ENCODE data around the gene VWA5B2.

DNA sequence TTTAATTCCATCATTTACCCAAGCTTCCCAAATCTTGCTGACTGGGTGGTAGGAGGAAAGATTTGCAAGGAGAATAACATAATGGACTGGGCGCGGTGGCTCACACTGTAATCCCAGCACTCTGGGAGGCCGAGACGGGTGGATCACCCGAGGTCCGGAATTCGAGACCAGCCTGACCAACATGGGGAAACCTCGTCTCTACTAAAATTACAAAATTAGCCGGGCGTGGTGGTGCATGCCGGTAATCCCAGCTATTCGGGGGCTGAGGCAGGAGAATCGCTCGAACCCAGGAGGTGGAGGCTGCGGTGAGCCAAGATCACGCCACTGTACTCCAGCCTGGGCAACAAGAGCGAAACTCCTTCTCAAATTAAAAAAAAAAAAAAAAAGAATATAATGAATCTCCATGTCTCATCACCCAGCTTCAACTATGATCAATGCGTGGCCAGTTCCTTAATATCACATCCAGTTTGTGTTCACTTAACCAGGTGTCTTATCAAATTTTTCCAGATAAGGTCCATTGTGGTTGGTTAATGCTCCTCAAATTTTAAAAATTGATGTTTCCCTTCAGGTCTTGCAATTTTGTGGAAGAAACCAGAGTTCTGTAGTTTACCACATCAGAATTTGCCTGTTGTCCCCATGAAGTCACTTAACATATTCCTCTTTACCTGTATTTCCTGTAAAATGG lies 44.7 kb upstream of the VWA5B2 start:
- TF ChIP-seq CTCF (IDR thresholded peaks at IDR 0.05) (no peak), POLR2A (IDR thresholded peaks at IDR 0.05) (no peak)

Measured in body of pancreas (tissue), 4 donors.